Upper lobe of left lung (tissue), 6 donors: Measurements from ENCODE around the gene TRNT1. TPM values are rescaled to one million over a fixed set of nuclear protein-coding genes. Genes with fewer than 3 reads are reported as not detected.

Experiments used
- ATAC-seq, 2 donors: fragments of 200-7000 bp; cut with Tn5 transposase; one replicate each; pipeline ENCODE4 v1.9.1; 2022; ENCODE audit warnings: mild to moderate bottlenecking in 2 of 2, moderate library complexity in 2 of 2; ENCODE audit not compliant: low FRiP score in 2 of 2
- DNase-seq, 2 donors: peaks; one replicate each; pipeline ENCODE4 v3.0.0-alpha.2; 2019 to 2020
- H3K27ac ChIP-seq, 4 donors: fragments of 200-600 bp; sonication (generic); one replicate each; pipeline ENCODE4 v1.5.1; 2016 to 2019
- H3K27me3 ChIP-seq, 4 donors: fragments of 200-600 bp; sonication (generic); one replicate each; pipeline ENCODE4 v1.5.1; 2017 to 2019
- H3K36me3 ChIP-seq, 4 donors: fragments of 200-600 bp; sonication (generic); one replicate each; pipeline ENCODE4 v1.5.1; 2016 to 2019
- H3K4me1 ChIP-seq, 4 donors: fragments of 200-600 bp; sonication (generic); one replicate each; pipeline ENCODE4 v1.5.1; 2018 to 2019
- H3K4me3 ChIP-seq, 4 donors: fragments of 200-600 bp; sonication (generic); one replicate each; pipeline ENCODE4 v1.5.1; 2017 to 2019; ENCODE audit warnings: mild to moderate bottlenecking in 2 of 4, moderate library complexity in 1 of 4
- H3K9me3 ChIP-seq, 4 donors: fragments of 200-600 bp; sonication (generic); one replicate each; pipeline ENCODE4 v1.5.1; 2018 to 2019
- CTCF ChIP-seq, 6 experiments: fragments of 450-650 bp in 4 of 6; fragments of 200-600 bp in 2 of 6; sonication (generic) in 2 of 6; IDR thresholded peaks; one replicate each; pipeline ENCODE4 v1.5.1; 2016 to 2019; ENCODE audit warnings: antibody characterized with exemption in 6 of 6
- EP300 ChIP-seq, 4 donors: sonication (generic); formaldehyde crosslinking; IDR thresholded peaks; one replicate each; pipeline ENCODE4 v1.5.1; 2017; ENCODE audit warnings: antibody characterized with exemption in 4 of 4, control low read depth in 2 of 4
- POLR2A ChIP-seq, 4 donors: fragments of 450-650 bp; IDR thresholded peaks; one replicate each; pipeline ENCODE4 v1.5.1; 2016 to 2017; ENCODE audit warnings: antibody characterized with exemption in 4 of 4, mild to moderate bottlenecking in 2 of 4
- POLR2AphosphoS5 ChIP-seq, 2 donors: sonication (generic); formaldehyde crosslinking; IDR thresholded peaks; one replicate each; pipeline ENCODE4 v1.5.1; 2017; ENCODE audit warnings: antibody characterized with exemption in 2 of 2
- WGBS, 2 donors: methylation state at CpG; one replicate each; pipeline ENCODE4 v1.1.5; 2017 to 2018; 5-methylcytosine and 5-hydroxymethylcytosine counted together
- total RNA-seq, 6 donors: library from RNA; depleted of rRNA in 4 of 6; stranded (reverse); fragments of >200 nt in 4 of 6; gene quantifications; one replicate each; pipeline versions ENCODE4 v1.1.0 to v1.2.1, GENCODE V29; 2016 to 2021
- donor health status: DM: no; HTN: no; CAD: no; lungs with moderate emphysema.
- donor health status: DM: no; HTN: yes; CAD: no; lungs with severe emphysema.

TRNT1 gene
- total RNA-seq, 6 donors from 2014 or later: 9.2 to 35.6 (median 21.6) TPM

DNA sequence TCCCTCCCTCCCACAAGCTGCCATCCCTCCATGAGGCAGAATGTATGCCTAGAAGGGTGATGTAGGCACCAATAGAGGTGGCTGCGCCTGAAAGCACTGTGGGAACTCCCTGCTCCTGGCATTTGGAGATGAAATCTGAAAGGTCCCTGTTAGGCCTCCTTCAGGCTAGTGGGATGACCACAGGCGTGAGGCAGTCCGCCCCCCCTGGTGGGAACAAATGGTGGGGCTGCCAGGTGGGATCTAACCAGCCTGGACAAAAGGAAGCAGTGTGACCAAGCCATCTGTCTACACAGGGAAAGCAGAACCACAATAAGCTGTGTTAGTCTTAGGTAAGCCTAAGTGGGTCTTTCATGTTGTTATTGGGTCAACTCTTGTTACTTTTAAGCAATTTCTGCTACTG is 41.9 kb upstream of the TRNT1 start:
- Histone ChIP-seq H3K9me3 (no peaks in the 10 kb centered on the region), H3K36me3 (no peaks in the 10 kb centered on the region), H3K4me1 (no peaks in the 10 kb centered on the region), H3K4me3 (no peak overlapping the region), H3K27ac (no peak overlapping the region), H3K27me3 (no peaks in the 10 kb centered on the region)
- 92 to 100% methylated on average over 2 to 3 of the region's 3 CpGs for WGBS, 2 donors
- no peak for DNase-seq
- TF ChIP-seq CTCF (IDR thresholded peaks at IDR 0.05) (no peak), POLR2AphosphoS5 (IDR thresholded peaks at IDR 0.05) (no peak), POLR2A (IDR thresholded peaks at IDR 0.05) (no peak), EP300 (IDR thresholded peaks at IDR 0.05) (no peak)
- no peak for ATAC-seq

DNA sequence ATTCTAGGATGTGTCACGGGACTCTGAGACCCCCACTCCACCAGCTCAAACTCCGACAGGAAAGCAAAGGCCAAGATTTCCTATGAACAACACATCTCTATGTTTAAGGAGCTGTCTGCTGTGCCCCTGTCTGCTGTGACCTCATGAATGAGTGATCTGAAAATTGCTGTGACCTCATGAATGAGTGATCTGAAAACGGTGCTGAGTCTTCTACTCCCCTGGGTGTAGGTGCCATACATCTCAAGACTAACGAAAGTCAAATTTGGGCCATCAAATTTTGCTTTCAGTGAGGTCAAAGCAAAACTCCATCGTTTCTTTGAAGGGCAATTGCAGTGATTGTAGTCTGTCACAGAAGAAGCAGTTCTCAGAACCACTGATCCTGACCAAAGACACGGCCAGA is 41.0 kb upstream of the TRNT1 start:
- no peak overlapping the region for H3K4me3 ChIP-seq
- H3K36me3 ChIP-seq: no peaks in the 10 kb centered on the region
- DNase-seq (no peak), ATAC-seq (no peak)
- H3K27me3 ChIP-seq: no peaks in the 10 kb centered on the region
- TF ChIP-seq CTCF (IDR thresholded peaks at IDR 0.05) (no peak), EP300 (IDR thresholded peaks at IDR 0.05) (no peak), POLR2AphosphoS5 (IDR thresholded peaks at IDR 0.05) (no peak), POLR2A (IDR thresholded peaks at IDR 0.05) (no peak)
- H3K27ac ChIP-seq: no peak overlapping the region
- H3K4me1 ChIP-seq: no peaks in the 10 kb centered on the region
- H3K9me3 ChIP-seq: no peaks in the 10 kb centered on the region
- WGBS, 2 donors: 73 to 76% methylated on average over 6 of the region's 6 CpGs

DNA sequence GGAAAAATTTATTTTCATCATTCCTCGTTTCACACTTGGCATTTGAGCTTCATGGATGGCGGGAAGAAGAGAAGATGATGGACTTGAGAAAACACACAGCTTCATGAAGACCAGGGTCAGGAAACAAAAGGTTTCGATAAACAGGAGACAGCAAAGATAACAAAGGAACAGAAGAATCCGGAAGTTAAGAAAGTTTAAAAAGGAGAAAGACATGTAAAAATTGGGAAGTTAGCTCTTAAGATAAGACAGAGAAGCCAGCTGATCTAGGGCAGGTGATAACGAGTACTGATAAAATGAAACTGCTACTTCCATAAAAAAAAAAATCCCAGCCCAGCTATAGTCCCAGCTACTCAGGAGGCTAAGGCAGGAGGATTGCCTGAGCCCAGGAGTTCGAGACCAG is 40.5 kb upstream of the TRNT1 start:
- TF ChIP-seq POLR2A (IDR thresholded peaks at IDR 0.05) (no peak), EP300 (IDR thresholded peaks at IDR 0.05) (no peak)
- WGBS, 2 donors: 54 to 55% methylated on average over 6 of the region's 6 CpGs
- Histone ChIP-seq H3K9me3 (no peaks in the 10 kb centered on the region), H3K27me3 (no peaks in the 10 kb centered on the region), H3K36me3 (no peaks in the 10 kb centered on the region), H3K4me3 (no peak overlapping the region), H3K4me1 (no peaks in the 10 kb centered on the region), H3K27ac (no peak overlapping the region)
- no peak for ATAC-seq
- DNase-seq: no peak

DNA sequence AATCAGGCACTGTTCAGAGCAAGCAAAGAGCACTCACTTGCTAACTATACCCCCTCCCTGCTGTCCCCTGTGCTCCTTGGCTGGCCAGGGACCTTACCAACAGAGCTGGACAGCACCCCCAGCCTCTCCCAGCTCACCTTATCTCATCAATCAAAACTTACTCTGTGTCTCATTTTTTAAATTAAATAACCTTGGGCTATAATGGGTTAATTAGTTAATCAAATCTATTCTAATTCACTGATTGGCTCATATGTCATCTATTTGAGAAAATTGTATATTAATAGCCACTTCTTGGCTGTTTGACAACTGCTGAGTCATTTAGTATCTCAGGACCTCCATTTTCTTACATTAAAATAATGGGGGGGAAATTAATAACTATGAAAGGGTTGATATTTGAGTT is 39.5 kb upstream of the TRNT1 start:
- DNase-seq: no peak

GRCh38 chr3:3087716-3088465 is 38.8 kb upstream of the TRNT1 start:
- Histone ChIP-seq H3K4me1 (no peaks in the 10 kb centered on the region), H3K9me3 (no peaks in the 10 kb centered on the region), H3K27me3 (no peaks in the 10 kb centered on the region), H3K27ac (no peak overlapping the region), H3K4me3 (no peak overlapping the region), H3K36me3 (no peaks in the 10 kb centered on the region)
- WGBS, 2 donors: 73 to 75% methylated on average over 7 of the region's 7 CpGs
- ATAC-seq: no peak
- TF ChIP-seq POLR2A (IDR thresholded peaks at IDR 0.05): no peak
- TF ChIP-seq POLR2AphosphoS5 (IDR thresholded peaks at IDR 0.05): no peak
- no peak for TF ChIP-seq CTCF (IDR thresholded peaks at IDR 0.05)
- no peak for TF ChIP-seq EP300 (IDR thresholded peaks at IDR 0.05)
- DNase-seq: no peak

More for the DNA sequence above, 39.5 kb upstream of the TRNT1 start:
- Histone ChIP-seq H3K4me1 (no peaks in the 10 kb centered on the region), H3K4me3 (no peak overlapping the region), H3K9me3 (no peaks in the 10 kb centered on the region), H3K36me3 (no peaks in the 10 kb centered on the region), H3K27ac (no peak overlapping the region), H3K27me3 (no peaks in the 10 kb centered on the region)
- TF ChIP-seq EP300 (IDR thresholded peaks at IDR 0.05): no peak
- no peak for TF ChIP-seq POLR2AphosphoS5 (IDR thresholded peaks at IDR 0.05)
- no peak for TF ChIP-seq CTCF (IDR thresholded peaks at IDR 0.05)
- TF ChIP-seq POLR2A (IDR thresholded peaks at IDR 0.05): no peak
- no peak for ATAC-seq
